Ammon's horn (tissue), 1 donor: ENCODE data around the gene FUT7.

Source experiments
- DNase-seq: peaks from one replicate; pipeline ENCODE4 v3.0.0-alpha.2; 2016; ENCODE audit warnings: low spot score

FUT7 gene

GRCh38 chr9:136982232-136983051, 49.4 kb downstream of the FUT7 start, which contains the start of gene LCNL1:
LCNL1 (plus strand) TSS chr9:136982993; CDS start chr9:136983587, 594 bp downstream.
- peak; percentile 75 for DNase-seq

GRCh38 chr9:136981588-136982231, 50.2 kb downstream of the FUT7 start:
- DNase-seq: peak; percentile 74

GRCh38 chr9:136980669-136981478, 51.0 kb downstream of the FUT7 start:
- DNase-seq: no peak
